ENCODE results near the gene SUPT20HL2.

SUPT20HL2 gene

GRCh38 chrX:24264383-24264782 lies 49.5 kb downstream of the SUPT20HL2 start:
- no peak overlapping the region for H3K4me3 ChIP-seq (replicated peaks; ENCODE audit: insufficient read depth, low read length)
- DNase-seq (ENCODE audit: low read depth in 1 of 2, low spot score in 1 of 2) = no peak

GRCh38 chrX:24262309-24262708 lies 51.6 kb downstream of the SUPT20HL2 start:
- no peaks in the 10 kb centered on the region for H3K27me3 ChIP-seq (ENCODE audit: insufficient read depth, poor library complexity, severe bottlenecking)
- DNase-seq (ENCODE audit: low read depth in 1 of 2, low spot score in 1 of 2) = no peak
- TF ChIP-seq GABPA (IDR thresholded peaks at IDR 0.05; ENCODE audit: low read depth) = no peak
- TF ChIP-seq POLR2AphosphoS5 (IDR thresholded peaks at IDR 0.05; ENCODE audit: low read depth) = no peak
- no peak for TF ChIP-seq REST (IDR thresholded peaks at IDR 0.05; ENCODE audit: insufficient replicate concordance, low read depth)
- TF ChIP-seq SPI1 (IDR thresholded peaks at IDR 0.05; ENCODE audit: borderline replicate concordance, low read depth) = no peak
- no peak for TF ChIP-seq CTCF (IDR thresholded peaks at IDR 0.05; ENCODE audit: insufficient read depth, low read length)

More at GRCh38 chrX:24264383-24264782, 49.5 kb downstream of the SUPT20HL2 start:
- no peak for TF ChIP-seq GABPA (IDR thresholded peaks at IDR 0.05; ENCODE audit: low read depth)
- no peak for TF ChIP-seq CTCF (IDR thresholded peaks at IDR 0.05; ENCODE audit: insufficient read depth, low read length)
- no peak for TF ChIP-seq SPI1 (IDR thresholded peaks at IDR 0.05; ENCODE audit: borderline replicate concordance, low read depth)
- TF ChIP-seq REST (IDR thresholded peaks at IDR 0.05; ENCODE audit: insufficient replicate concordance, low read depth) = no peak
- no peak for TF ChIP-seq POLR2AphosphoS5 (IDR thresholded peaks at IDR 0.05; ENCODE audit: low read depth)
- H3K27ac ChIP-seq (replicated peaks) = no peak overlapping the region
- H3K27me3 ChIP-seq (ENCODE audit: insufficient read depth, poor library complexity, severe bottlenecking) = no peaks in the 10 kb centered on the region

More at GRCh38 chrX:24262309-24262708, 51.6 kb downstream of the SUPT20HL2 start:
- Histone ChIP-seq H3K27ac (replicated peaks) (no peak overlapping the region), H3K4me3 (replicated peaks; ENCODE audit: insufficient read depth, low read length) (no peak overlapping the region)
